ENCODE results near the gene APOL4.
"Not testable (repeated sequence)": the region's sequence is repeated elsewhere in the genome, so short reads cannot be mapped to it uniquely, and the experiment has no call there.

Gene APOL4

GRCh38 chr22:36206255-36206654, 4.6 kb upstream of the APOL4 start:
- peak in 3 of 4 experiments; percentile 55 to 65 (median 56) for DNase-seq

DNA sequence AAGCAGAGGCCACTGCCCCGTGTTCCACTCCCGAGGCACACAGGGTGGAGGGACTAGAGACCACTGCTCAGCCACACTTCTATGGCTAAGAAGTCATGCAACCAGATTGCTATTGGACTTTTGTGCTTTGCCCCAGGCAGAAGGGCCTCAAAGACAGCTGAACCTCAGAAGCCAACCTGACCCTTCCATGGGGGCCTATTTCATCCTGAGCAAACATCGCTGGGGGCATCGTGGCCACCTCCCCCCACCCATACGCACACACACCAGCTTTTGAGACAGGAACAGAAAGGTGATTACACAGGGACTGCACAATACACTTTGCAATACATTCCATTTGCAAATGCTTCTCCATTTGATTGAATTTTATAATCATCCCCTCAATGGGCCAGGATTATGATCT, 4.0 kb upstream of the APOL4 start:
- not testable (repeated sequence) for DNase-seq

- no peak for DNase-seq
Measured at GRCh38 chr22:36204632-36205015, 3.0 kb upstream of the APOL4 start.

- no peak for DNase-seq
Measured at GRCh38 chr22:36204001-36204631, 2.5 kb upstream of the APOL4 start.

- DNase-seq, result not testable (repeated sequence)
Measured at GRCh38 chr22:36203441-36203840, 1.8 kb upstream of the APOL4 start.

DNA sequence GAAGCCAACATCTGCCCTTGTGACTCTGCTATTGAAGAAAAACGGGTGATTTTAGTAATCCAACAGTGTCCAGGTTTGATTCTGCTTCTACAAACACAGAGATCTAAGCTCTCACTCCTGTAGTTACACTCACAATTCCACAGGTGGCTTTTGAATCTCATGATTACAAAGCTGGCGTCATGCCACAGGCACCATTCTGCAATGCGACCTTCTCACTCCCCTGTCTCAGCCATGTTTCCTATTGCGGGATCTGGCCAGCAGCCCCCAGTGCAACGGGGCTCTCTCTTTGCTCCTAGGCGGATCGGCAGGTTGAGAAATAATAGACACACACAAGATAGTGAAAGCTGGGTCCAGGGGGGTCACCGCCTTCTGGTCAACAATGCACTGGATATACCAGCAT, 1.3 kb upstream of the APOL4 start:
- DNase-seq, result not testable (repeated sequence)

GRCh38 chr22:36201025-36201424, 584 bp downstream of the APOL4 start:
- not testable (repeated sequence) for DNase-seq

DNA sequence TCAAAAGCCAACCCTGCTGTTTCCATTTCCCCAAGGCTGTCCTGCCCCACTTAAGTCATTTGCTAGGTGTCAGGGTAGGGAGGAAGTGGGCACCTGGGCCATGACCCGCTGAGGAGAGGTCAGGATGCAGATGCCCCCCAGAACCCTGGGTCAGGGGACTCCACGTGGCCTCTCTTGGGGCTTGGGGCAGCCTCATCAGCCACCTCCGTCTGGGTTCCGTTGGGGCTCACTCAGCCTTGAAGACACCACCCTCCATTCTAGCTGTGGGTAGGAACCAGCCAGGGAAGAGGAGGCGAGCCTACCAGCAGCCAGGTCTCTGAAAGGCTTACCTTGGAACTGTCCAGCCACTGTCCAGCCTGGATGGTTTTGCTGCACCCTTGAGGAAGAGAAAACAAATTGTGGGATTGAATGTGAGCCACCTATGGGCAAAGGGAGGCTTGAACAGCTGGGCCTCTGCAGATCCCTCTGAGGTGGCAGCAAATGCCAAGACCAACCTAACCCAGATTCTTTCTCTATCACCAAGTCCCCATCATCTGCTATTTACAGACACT, 2.5 kb downstream of the APOL4 start:
- DNase-seq, result no peak

GRCh38 chr22:36198536-36198935, 3.1 kb downstream of the APOL4 start:
- no peak for DNase-seq

DNA sequence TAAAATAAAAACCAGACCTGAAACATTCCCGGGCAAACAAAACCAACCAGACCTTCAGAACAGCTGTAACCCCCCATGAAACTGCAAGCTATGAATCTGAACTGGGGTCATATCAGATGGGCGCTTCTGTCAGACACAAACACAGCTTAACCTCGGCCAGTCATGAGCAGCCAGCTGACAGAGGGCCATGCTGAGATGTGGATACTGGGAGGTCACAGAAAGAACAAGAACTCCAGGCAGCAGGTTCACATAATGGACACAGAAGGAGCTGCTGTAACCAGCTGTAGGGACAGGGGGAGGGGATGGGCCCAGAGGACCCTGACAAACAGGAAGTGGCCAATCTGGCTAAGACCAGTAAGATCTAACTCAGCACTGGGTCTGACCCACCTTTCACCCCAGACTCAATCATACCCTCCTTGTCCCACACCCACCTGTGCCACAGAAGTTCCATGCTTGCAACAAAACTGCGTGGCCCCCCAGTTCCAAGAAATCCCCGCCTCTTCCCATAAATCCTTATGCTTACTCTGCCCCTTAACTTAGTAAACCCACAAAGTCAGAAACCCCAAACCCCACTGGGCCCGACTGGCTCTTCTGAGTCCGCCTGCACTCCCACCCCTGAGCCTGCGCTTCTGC, 4.0 kb downstream of the APOL4 start:
- peak in 1 of 4 experiments; percentile 17 for DNase-seq

DNA sequence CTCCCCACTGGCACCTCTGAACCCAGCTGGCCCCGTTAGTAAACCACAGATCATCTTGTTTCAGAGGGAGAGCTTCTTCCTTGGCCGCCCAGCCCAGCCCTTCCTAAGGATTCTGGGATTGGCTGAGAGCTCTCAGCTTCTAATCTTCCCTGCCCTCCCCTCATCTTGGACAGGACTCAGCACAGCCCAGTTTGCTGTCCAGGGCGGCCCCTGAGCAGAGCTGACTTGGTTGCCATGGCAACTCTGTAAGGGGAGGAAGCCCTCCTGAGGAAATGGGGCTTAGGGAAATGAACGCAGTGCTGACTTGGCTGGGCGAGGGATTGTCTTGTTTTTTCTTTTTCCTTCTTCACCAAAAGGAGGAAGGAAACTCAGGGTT, 4.6 kb downstream of the APOL4 start:
- peak; percentile 46 to 84 (median 68) for DNase-seq

DNA sequence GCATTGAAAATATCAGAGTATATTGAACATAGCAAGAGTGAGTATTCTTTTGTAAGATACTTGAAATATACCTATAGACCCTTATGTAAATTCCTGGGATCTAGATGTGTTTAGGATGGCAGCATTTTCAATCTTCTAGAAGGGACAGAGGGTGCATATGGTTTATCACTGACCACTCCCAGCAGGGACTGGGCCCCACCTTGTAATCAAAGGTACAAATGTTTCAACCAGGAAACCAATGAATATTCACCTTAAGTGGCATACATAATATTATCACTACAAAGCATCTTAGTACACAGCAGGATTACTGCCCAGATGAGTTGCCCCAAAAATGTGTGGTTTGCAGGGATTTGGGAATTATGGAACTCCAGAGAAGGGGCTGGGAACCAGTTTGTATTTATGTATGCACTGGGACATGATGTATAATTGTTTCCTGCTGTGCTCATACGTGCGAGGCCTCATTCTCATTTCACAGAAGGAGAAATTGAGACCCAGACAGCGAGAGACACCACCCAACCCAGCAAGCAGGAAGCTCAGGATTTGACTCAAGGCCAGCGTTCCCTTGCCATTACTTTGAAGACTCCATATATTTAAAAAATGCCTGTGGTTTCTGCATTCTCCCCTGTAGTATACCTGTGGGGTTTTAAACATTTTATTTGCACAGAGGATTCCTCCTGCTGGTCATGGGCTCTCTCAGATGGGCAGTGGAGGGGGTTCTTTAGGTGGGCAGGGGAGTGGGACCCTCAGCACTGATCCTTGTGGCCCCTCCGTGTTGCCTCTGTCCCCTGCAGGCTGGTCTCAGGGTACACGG, 5.2 kb downstream of the APOL4 start:
- DNase-seq, result no peak

DNA sequence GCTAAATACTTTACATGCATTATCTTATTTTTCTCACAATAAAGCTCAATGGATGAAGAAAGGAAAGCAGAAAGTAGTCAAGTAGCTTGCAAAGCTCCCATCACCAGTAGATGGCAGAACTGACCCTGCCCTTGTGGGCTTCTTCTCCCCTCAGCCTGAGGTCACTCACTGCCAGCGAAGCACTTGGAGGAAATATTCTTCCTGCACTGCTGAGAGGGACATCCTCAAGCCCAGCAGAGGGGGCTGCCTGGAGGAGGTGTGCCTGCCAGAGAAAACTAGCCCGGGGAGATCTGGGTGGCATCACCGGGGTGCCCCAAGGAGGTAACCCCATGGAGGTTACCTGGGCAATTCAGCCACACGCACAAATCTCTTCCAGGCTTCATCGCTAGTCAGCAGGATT, 6.6 kb downstream of the APOL4 start:
- DNase-seq, result peak; percentile 67 to 84 (median 80)

GRCh38 chr22:36194385-36194784, 7.2 kb downstream of the APOL4 start:
- DNase-seq, result no peak

DNA sequence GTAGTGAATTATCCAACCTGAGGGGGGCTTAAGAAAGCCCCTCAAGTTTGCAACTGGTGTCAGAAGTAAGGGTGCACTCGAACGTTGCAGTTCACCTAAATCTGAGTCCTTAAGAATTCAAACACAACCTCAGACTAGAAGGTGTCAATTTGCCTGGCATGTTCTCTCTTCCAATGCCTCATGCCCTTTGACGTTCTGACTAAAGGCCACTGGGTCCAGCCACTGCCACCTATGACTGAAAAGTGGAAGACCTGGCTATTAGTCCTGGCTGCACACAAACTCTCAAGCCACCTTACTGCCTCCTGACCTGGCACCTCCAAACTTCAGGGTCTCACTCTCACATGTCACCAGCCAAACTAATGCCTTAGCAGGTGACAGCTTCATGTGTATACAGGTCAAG, 8.0 kb downstream of the APOL4 start:
- no peak for DNase-seq

- DNase-seq, result no peak
Measured at GRCh38 chr22:36193171-36193570, 8.4 kb downstream of the APOL4 start.

- DNase-seq, result no peak
Measured at GRCh38 chr22:36192542-36192941, 9.1 kb downstream of the APOL4 start.

GRCh38 chr22:36191106-36191836, 10.3 kb downstream of the APOL4 start:
- no peak for DNase-seq

- not testable (repeated sequence) for DNase-seq
Measured at GRCh38 chr22:36187862-36188261, 13.7 kb downstream of the APOL4 start.

DNA sequence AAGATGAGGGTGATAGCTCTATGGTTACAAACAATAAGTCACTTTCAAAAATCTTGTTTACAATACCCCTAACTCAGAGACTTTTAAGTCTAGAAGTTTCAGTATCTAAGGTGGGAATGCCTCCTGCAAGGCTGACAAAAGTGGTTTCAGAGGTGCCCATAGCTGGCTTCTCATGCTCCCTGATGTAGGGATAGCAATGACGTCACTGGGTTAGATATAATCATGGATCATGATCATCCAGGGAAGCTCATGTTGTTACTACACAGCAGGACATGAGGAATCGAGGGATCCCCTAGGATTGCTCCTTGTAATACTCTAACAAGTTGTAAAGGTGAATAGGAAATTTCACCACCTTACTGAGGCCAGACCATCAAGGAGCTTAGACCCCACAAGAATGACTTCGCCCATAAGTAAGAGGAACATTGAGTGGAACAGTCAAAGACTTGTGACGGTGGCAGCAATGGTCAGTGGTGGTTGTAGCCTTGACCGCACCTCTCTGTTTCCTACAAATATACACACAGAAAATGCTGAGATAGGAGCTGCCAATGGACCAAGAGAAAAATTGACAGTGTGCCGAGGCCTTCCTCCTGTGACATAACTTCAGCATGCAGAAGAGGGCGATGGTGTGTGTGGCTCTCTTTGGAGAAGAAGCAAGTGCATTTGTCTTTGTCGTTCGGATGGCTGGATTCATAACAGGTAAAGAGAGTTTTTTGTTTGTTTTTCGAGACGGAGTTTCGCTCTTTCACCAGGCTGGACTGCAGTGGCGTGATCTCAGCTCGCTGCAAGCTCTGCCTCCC, 15.6 kb downstream of the APOL4 start:
- DNase-seq, result no peak

DNA sequence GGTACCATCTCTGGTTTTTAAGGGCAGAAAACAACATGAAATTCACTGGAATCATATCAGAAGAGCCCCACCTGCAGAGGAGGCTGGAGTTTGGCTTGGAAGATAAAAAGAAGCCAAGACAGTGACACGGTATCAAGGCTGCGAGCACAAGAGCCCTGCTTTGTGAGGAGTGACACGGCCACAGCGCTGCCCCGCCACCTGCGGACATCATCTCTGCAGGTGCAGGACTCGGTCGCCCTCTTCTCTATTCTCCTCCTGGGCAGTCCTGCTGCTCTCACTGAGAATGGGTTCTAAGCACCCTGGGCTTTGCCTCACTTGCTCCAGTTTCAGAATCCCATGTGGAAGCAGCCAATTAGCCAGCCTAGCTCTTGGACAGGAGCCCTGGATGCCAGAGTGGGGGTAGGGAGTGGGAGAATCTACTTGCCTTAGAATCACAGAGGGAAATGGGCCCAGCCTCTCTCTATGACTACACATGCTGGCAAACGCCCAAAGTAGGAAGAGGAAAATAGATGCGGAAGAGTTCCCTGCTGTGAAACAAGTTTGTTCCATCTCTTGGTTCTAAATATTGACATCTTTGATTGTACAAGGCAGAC, 17.1 kb downstream of the APOL4 start:
- DNase-seq, result no peak

GRCh38 chr22:36183446-36183845, 18.2 kb downstream of the APOL4 start:
- DNase-seq, result no peak

Data from suppressor macrophage (primary cell).